ENCODE measurements around the gene EBPL. TPM values are rescaled to one million over a fixed set of nuclear protein-coding genes. Genes with fewer than 3 reads are reported as not detected.

EBPL gene
- total and polyA plus RNA-seq, 2 of the 4 experiments (the other 2 are of a cell fraction) = 57.9 to 65.3 TPM

DNA sequence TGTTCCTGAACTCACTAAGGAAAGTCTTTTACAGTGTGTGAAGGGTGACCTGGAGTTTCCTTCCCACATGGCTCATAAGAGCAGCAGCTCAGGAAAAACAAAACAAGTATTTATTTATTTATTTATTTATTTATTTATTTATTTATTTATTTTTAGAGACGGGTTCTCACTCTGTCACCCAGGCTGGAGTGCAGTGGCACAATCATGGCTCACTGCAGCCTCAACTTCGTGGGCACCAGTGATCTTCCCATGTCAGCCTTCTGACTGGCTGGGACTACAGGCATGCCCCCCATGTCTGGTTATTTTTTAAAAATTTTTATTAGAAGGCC is 52.6 kb downstream of the EBPL start:
- TF ChIP-seq POLR2A (IDR thresholded peaks at IDR 0.05; ENCODE audit: low read depth, low read length) (no peak), MXI1 (IDR thresholded peaks at IDR 0.05; ENCODE audit: borderline replicate concordance, low read depth, low read length) (no peak), FOS (IDR thresholded peaks at IDR 0.05; ENCODE audit: low read depth, low read length) (no peak), SMC3 (IDR thresholded peaks at IDR 0.05; ENCODE audit: low read depth, low read length) (no peak), NFE2L2 (IDR thresholded peaks at IDR 0.05; ENCODE audit: low read depth, low read length) (no peak), CHD1 (IDR thresholded peaks at IDR 0.05; ENCODE audit: low read depth, low read length) (no peak)
- TF ChIP-seq, protein P1, sequence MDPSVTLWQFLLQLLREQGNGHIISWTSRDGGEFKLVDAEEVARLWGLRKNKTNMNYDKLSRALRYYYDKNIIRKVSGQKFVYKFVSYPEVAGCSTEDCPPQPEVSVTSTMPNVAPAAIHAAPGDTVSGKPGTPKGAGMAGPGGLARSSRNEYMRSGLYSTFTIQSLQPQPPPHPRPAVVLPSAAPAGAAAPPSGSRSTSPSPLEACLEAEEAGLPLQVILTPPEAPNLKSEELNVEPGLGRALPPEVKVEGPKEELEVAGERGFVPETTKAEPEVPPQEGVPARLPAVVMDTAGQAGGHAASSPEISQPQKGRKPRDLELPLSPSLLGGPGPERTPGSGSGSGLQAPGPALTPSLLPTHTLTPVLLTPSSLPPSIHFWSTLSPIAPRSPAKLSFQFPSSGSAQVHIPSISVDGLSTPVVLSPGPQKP (IDR thresholded peaks at IDR 0.05; ENCODE audit: borderline replicate concordance, low read depth, low read length) = no peak
- TF ChIP-seq, protein P2, sequence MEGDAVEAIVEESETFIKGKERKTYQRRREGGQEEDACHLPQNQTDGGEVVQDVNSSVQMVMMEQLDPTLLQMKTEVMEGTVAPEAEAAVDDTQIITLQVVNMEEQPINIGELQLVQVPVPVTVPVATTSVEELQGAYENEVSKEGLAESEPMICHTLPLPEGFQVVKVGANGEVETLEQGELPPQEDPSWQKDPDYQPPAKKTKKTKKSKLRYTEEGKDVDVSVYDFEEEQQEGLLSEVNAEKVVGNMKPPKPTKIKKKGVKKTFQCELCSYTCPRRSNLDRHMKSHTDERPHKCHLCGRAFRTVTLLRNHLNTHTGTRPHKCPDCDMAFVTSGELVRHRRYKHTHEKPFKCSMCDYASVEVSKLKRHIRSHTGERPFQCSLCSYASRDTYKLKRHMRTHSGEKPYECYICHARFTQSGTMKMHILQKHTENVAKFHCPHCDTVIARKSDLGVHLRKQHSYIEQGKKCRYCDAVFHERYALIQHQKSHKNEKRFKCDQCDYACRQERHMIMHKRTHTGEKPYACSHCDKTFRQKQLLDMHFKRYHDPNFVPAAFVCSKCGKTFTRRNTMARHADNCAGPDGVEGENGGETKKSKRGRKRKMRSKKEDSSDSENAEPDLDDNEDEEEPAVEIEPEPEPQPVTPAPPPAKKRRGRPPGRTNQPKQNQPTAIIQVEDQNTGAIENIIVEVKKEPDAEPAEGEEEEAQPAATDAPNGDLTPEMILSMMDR (conservative IDR thresholded peaks at IDR 0.05; ENCODE audit: low read depth, low read length) = no peak
- Histone ChIP-seq H2AFZ (replicated peaks; ENCODE audit: low read length, poor library complexity) (no peak overlapping the region), H4K91ac (ENCODE audit: insufficient read depth, low read depth, low read length) (no peak overlapping the region), H3K9me3 (ENCODE audit: control insufficient read depth, insufficient read depth, low read length) (no peaks in the 10 kb centered on the region), H3K36me3 (ENCODE audit: control insufficient read depth, insufficient read depth, low read length) (no peaks in the 10 kb centered on the region), H2AK5ac (ENCODE audit: low read depth, low read length) (no peak overlapping the region), H3K4me1 (ENCODE audit: control insufficient read depth, insufficient read depth, low read length) (peaks cover 4% of the 10 kb centered on the region; the same call in 1 of the 2 replicates), H3K9me1 (ENCODE audit: insufficient read depth, low read length) (no peaks in the 10 kb centered on the region), H3K9ac (ENCODE audit: low read depth, low read length) (no peak overlapping the region), H4K8ac (ENCODE audit: low read depth in 2 of 2, low read length in 2 of 2) (no peak overlapping the region), H3K4me3 (ENCODE audit: insufficient read depth, low read depth, low read length) (no peak overlapping the region), H3K79me1 (ENCODE audit: low read depth in 1 of 2, low read length in 2 of 2) (no peaks in the 10 kb centered on the region), H2AK9ac (replicated peaks; ENCODE audit: low read depth, low read length, poor library complexity) (no peak overlapping the region), H3K27ac (ENCODE audit: insufficient read depth, low read length) (no peak overlapping the region), H2BK15ac (ENCODE audit: low read depth, low read length) (no peak overlapping the region), H3K23ac (ENCODE audit: low read depth, low read length) (no peak overlapping the region), H2BK120ac (ENCODE audit: low read depth, low read length) (no peak overlapping the region), H3K4ac (ENCODE audit: low read depth, low read length) (no peak overlapping the region), H3K18ac (ENCODE audit: low read depth, low read length) (no peak overlapping the region), H3K56ac (ENCODE audit: extremely low read depth, insufficient read depth, low read length) (no peak overlapping the region), H2BK20ac (ENCODE audit: low read depth, low read length) (no peak overlapping the region), H3K4me2 (ENCODE audit: low read depth, low read length) (no peak overlapping the region), H4K5ac (ENCODE audit: low read depth, low read length) (no peak overlapping the region), H2BK5ac (ENCODE audit: low read depth, low read length, poor library complexity, severe bottlenecking) (no peak overlapping the region), H3K27me3 (ENCODE audit: control insufficient read depth, insufficient read depth, low read length) (no peaks in the 10 kb centered on the region), H4K20me1 (ENCODE audit: insufficient read depth, low read length) (no peaks in the 10 kb centered on the region), H3K14ac (replicated peaks; ENCODE audit: low read depth, low read length) (no peak overlapping the region)
- CTCF ChIA-PET = no interaction called here
- no CpG with 5 or more reads among the region's 2 CpGs for WGBS, 2 experiments (ENCODE audit: extremely low coverage in 2 of 2, insufficient read length in 1 of 2)
- BruUV-seq (replicated peaks) = no TSS peak
- no peak for DNase-seq
- ATAC-seq (ENCODE audit: low read depth) = no peak
- in situ Hi-C loops (cut with MboI; ENCODE audit: low sequenced_read_pairs) (no loop called here), dilution Hi-C loops (cut with HindIII; ENCODE audit: low sequenced_read_pairs, unreplicated experiment) (no loop called here), intact Hi-C loops (cut with micrococcal nuclease) (no loop called here)
- POLR2A ChIA-PET (ENCODE audit: unreplicated experiment) = no interaction called here
